GM12878 (cell line): ENCODE data around the gene AMDHD2. TPM values are rescaled to one million over a fixed set of nuclear protein-coding genes. Genes with fewer than 3 reads are reported as not detected.
A peak's percentile ranks its signal among the peaks of the same experiment; 100 is the strongest.

Source experiments
- BACH1 ChIP-seq: fragments of 450-650 bp; IDR thresholded peaks from 2 replicates; pipeline ENCODE4 v1.6.1; 2017; ENCODE audit warnings: mild to moderate bottlenecking, borderline replicate concordance
- CBX3 ChIP-seq: fragments of 200-600 bp; sonication (generic); IDR thresholded peaks from 2 replicates; pipeline ENCODE4 v1.6.1; 2016; ENCODE audit warnings: low read depth, borderline replicate concordance
- CBX5 ChIP-seq: sonication (generic); IDR thresholded peaks from 2 replicates; pipeline ENCODE4 v1.6.1; 2016; ENCODE audit warnings: low read depth, moderate library complexity, mild to moderate bottlenecking, inconsistent platforms
- CEBPB ChIP-seq, 2 experiments: fragments of 150-350 bp in 1 of 2; IDR thresholded peaks; 2 replicates each; pipeline ENCODE4 v1.6.1; 2012 to 2014; ENCODE audit warnings: low read depth in 2 of 2, low read length in 2 of 2, borderline replicate concordance in 1 of 2, inconsistent platforms in 1 of 2
- CREB1 ChIP-seq: IDR thresholded peaks from 2 replicates; pipeline ENCODE4 v1.6.1; 2012; ENCODE audit warnings: low read depth, mild to moderate bottlenecking, inconsistent platforms
- FOS ChIP-seq: IDR thresholded peaks from 3 replicates; pipeline ENCODE4 v1.6.1; 2011; ENCODE audit warnings: borderline replicate concordance; ENCODE audit not compliant: insufficient read length; ENCODE audit errors: extremely low read depth
- GATAD2B ChIP-seq: fragments of 450-650 bp; conservative IDR thresholded peaks from 2 replicates; pipeline ENCODE4 v1.6.1; 2017; ENCODE audit warnings: low read depth, mild to moderate bottlenecking, moderate library complexity
- IKZF2 ChIP-seq, 2 experiments: fragments of 450-650 bp; IDR thresholded peaks; 2 replicates each; pipeline ENCODE4 v1.6.1; 2017; ENCODE audit warnings: mild to moderate bottlenecking in 2 of 2, moderate library complexity in 2 of 2
- KAT2A ChIP-seq: conservative IDR thresholded peaks from 2 replicates; pipeline ENCODE4 v1.6.1; 2011; ENCODE audit warnings: low read depth, low read length; ENCODE audit not compliant: control insufficient read depth
- NBN ChIP-seq: fragments of 450-650 bp; IDR thresholded peaks from 2 replicates; pipeline ENCODE4 v1.6.1; 2016
- NR2C2 ChIP-seq: IDR thresholded peaks from 2 replicates; pipeline ENCODE4 v1.6.1; 2011; ENCODE audit warnings: borderline replicate concordance, low read depth; ENCODE audit not compliant: control insufficient read depth, insufficient read length
- POLR2A ChIP-seq: IDR thresholded peaks from 2 replicates; pipeline ENCODE4 v1.6.1; 2011; ENCODE audit warnings: low read depth, mild to moderate bottlenecking, low read length
- POU2F2 ChIP-seq: IDR thresholded peaks from 3 replicates; pipeline ENCODE4 v1.6.1; 2011; ENCODE audit warnings: low read depth, mild to moderate bottlenecking, low read length, borderline replicate concordance
- RUNX3 ChIP-seq: IDR thresholded peaks from 2 replicates; pipeline ENCODE4 v1.6.1; 2012; ENCODE audit warnings: low read length, inconsistent platforms
- SIN3A ChIP-seq: IDR thresholded peaks from 2 replicates; pipeline ENCODE4 v1.6.1; 2012; ENCODE audit warnings: low read depth, low read length, improper control_type of control experiment
- SMARCA5 ChIP-seq: fragments of 450-650 bp; IDR thresholded peaks from 2 replicates; pipeline ENCODE4 v1.6.1; 2017; ENCODE audit warnings: mild to moderate bottlenecking
- SRF ChIP-seq, 2 experiments: IDR thresholded peaks; 2 replicates each; pipeline ENCODE4 v1.6.1; 2011; ENCODE audit warnings: low read depth in 2 of 2, low read length in 2 of 2, mild to moderate bottlenecking in 1 of 2, moderate library complexity in 1 of 2
- TBL1XR1 ChIP-seq: IDR thresholded peaks from 2 replicates; pipeline ENCODE4 v1.6.1; 2012; ENCODE audit warnings: low read depth, low read length, improper control_type of control experiment
- TCF12 ChIP-seq: IDR thresholded peaks from 2 replicates; pipeline ENCODE4 v1.6.1; 2011; ENCODE audit warnings: low read depth, mild to moderate bottlenecking, low read length
- YY1 ChIP-seq: IDR thresholded peaks from 2 replicates; pipeline ENCODE4 v1.6.1; 2011; ENCODE audit warnings: low read depth, mild to moderate bottlenecking, low read length
- ZBED1 ChIP-seq: IDR thresholded peaks from 2 replicates; pipeline ENCODE4 v1.6.1; 2016; ENCODE audit warnings: borderline replicate concordance
- ZNF217 ChIP-seq: fragments of 450-650 bp; IDR thresholded peaks from 2 replicates; pipeline ENCODE4 v1.6.1; 2017; ENCODE audit warnings: antibody characterized with exemption, mild to moderate bottlenecking
- polyA plus RNA-seq, 11 experiments: library from polyadenylated mRNA; depleted of rRNA in 4 of 11; unstranded in 6 of 11; stranded (reverse) in 5 of 11; fragments of >200 nt; fragmentation: Nextera tagmentation in 4 of 11; fragmentation: Illumina TruSeq in 1 of 11; extraction: Ambion mirVana in 4 of 11; extraction: Trizol in 1 of 11; gene quantifications; 1 replicate in 1 of 11; 2 replicates in 10 of 11; pipeline versions ENCODE4 v1.2.1 to v1.2.3, GENCODE V29; 2011 to 2016; ENCODE audit warnings: inconsistent platforms in 2 of 11, missing spikeins in 2 of 11, low read depth in 1 of 11
- total RNA-seq, 4 experiments: library from RNA; depleted of rRNA in 3 of 4; stranded (reverse); fragments of >200 nt in 3 of 4; fragmentation: Illumina TruSeq in 1 of 4; extraction: Trizol in 1 of 4; gene quantifications; 2 replicates each; pipeline versions ENCODE4 v1.2.1 to v1.2.3, GENCODE V29; 2013 to 2021
- TF ChIP-seq, protein P1 (sequence below): fragments of 450-650 bp; IDR thresholded peaks from 2 replicates; pipeline ENCODE4 v1.6.1; 2016; ENCODE audit warnings: mild to moderate bottlenecking
- TF ChIP-seq, protein P2 (sequence below): fragments of 450-650 bp; IDR thresholded peaks from 2 replicates; pipeline ENCODE4 v1.6.1; 2017; ENCODE audit warnings: mild to moderate bottlenecking, low read depth, inconsistent platforms; ENCODE audit not compliant: poor library complexity, severe bottlenecking
- TF ChIP-seq, protein P3 (sequence below): fragments of 450-650 bp; IDR thresholded peaks from 2 replicates; pipeline ENCODE4 v1.6.1; 2017; ENCODE audit warnings: mild to moderate bottlenecking, moderate library complexity

AMDHD2 gene
- total and polyA plus RNA-seq, 10 of the 15 experiments (the other 5 are each of a cell fraction or from before 2014, with no cell fraction given) = 0.60 to 41.8 (median 24.3) TPM; not detected in 1

DNA sequence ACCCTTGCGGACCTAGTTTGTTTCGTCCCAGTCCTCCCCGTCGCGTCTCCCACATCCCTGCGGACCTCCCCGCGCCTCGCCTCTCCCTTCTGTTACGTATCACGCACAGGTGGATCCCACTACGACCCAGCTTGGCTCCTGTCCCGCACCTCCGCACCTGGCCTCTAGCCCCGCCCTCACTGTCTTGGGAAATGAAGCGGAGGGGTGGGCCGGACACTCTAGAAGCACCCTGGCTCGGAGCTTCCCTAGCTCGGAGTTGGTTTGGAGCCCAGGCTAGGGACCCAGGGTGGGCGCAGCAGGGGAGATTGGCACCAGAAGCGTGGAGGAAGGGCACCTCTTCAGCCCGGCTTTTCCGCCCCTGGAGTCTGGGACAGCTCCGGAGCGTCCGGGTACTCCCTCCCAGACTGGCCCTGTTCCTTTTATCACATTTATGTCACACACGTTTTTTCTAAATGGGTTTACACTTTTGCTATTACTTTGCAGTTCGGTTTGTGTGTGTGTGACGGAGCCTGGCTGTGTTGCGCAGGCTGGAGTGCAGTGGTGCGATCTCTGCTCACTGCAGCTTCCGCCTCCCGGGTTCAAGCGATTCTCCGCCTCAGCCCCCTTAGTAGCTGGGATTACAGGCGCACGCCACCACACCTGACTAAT lies 12.4 kb downstream of the AMDHD2 start (continued):
- TF ChIP-seq, protein P1, sequence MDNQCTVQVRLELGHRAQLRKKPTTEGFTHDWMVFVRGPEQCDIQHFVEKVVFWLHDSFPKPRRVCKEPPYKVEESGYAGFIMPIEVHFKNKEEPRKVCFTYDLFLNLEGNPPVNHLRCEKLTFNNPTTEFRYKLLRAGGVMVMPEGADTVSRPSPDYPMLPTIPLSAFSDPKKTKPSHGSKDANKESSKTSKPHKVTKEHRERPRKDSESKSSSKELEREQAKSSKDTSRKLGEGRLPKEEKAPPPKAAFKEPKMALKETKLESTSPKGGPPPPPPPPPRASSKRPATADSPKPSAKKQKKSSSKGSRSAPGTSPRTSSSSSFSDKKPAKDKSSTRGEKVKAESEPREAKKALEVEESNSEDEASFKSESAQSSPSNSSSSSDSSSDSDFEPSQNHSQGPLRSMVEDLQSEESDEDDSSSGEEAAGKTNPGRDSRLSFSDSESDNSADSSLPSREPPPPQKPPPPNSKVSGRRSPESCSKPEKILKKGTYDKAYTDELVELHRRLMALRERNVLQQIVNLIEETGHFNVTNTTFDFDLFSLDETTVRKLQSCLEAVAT = 0 out of 2 replicates have a peak, but pooled peaks have one; percentile 53
- no peak for TF ChIP-seq ZNF217
- TF ChIP-seq IKZF2 (IDR thresholded peaks at IDR 0.05) = peak; percentile 41 to 47; a peak in 2 of 4 replicates
- TF ChIP-seq NBN = 0 out of 2 replicates have a peak, but pooled peaks have one; percentile 42
- TF ChIP-seq SRF (IDR thresholded peaks at IDR 0.05; ENCODE audit: low read depth in 2 of 2, low read length in 2 of 2) = no peak
- TF ChIP-seq KAT2A = no peak
- TF ChIP-seq, protein P2, sequence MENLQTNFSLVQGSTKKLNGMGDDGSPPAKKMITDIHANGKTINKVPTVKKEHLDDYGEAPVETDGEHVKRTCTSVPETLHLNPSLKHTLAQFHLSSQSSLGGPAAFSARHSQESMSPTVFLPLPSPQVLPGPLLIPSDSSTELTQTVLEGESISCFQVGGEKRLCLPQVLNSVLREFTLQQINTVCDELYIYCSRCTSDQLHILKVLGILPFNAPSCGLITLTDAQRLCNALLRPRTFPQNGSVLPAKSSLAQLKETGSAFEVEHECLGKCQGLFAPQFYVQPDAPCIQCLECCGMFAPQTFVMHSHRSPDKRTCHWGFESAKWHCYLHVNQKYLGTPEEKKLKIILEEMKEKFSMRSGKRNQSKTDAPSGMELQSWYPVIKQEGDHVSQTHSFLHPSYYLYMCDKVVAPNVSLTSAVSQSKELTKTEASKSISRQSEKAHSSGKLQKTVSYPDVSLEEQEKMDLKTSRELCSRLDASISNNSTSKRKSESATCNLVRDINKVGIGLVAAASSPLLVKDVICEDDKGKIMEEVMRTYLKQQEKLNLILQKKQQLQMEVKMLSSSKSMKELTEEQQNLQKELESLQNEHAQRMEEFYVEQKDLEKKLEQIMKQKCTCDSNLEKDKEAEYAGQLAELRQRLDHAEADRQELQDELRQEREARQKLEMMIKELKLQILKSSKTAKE = peak; percentile 28
- TF ChIP-seq YY1 = no peak
- no peak for TF ChIP-seq CBX5
- no peak for TF ChIP-seq CEBPB (IDR thresholded peaks at IDR 0.05; ENCODE audit: borderline replicate concordance in 1 of 2, low read depth in 2 of 2, low read length in 2 of 2)
- peak; percentile 46 for TF ChIP-seq POLR2A
- no peak for TF ChIP-seq SIN3A
- TF ChIP-seq RUNX3 = peak; percentile 30; the same call in 1 of the 2 replicates
- TF ChIP-seq TBL1XR1 = no peak
- TF ChIP-seq GATAD2B = peak; percentile 57; the same call in 1 of the 2 replicates
- TF ChIP-seq TCF12 = 0 out of 2 replicates have a peak, but pooled peaks have one; percentile 11
- TF ChIP-seq, protein P3, sequence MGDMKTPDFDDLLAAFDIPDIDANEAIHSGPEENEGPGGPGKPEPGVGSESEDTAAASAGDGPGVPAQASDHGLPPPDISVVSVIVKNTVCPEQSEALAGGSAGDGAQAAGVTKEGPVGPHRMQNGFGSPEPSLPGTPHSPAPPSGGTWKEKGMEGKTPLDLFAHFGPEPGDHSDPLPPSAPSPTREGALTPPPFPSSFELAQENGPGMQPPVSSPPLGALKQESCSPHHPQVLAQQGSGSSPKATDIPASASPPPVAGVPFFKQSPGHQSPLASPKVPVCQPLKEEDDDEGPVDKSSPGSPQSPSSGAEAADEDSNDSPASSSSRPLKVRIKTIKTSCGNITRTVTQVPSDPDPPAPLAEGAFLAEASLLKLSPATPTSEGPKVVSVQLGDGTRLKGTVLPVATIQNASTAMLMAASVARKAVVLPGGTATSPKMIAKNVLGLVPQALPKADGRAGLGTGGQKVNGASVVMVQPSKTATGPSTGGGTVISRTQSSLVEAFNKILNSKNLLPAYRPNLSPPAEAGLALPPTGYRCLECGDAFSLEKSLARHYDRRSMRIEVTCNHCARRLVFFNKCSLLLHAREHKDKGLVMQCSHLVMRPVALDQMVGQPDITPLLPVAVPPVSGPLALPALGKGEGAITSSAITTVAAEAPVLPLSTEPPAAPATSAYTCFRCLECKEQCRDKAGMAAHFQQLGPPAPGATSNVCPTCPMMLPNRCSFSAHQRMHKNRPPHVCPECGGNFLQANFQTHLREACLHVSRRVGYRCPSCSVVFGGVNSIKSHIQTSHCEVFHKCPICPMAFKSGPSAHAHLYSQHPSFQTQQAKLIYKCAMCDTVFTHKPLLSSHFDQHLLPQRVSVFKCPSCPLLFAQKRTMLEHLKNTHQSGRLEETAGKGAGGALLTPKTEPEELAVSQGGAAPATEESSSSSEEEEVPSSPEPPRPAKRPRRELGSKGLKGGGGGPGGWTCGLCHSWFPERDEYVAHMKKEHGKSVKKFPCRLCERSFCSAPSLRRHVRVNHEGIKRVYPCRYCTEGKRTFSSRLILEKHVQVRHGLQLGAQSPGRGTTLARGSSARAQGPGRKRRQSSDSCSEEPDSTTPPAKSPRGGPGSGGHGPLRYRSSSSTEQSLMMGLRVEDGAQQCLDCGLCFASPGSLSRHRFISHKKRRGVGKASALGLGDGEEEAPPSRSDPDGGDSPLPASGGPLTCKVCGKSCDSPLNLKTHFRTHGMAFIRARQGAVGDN = peak; percentile 46
- TF ChIP-seq FOS = no peak
- TF ChIP-seq CBX3 = no peak
- 0 out of 2 replicates have a peak, but pooled peaks have one; percentile 52 for TF ChIP-seq SMARCA5
- TF ChIP-seq NR2C2 = no peak
- peak; percentile 82 for TF ChIP-seq CREB1
- TF ChIP-seq BACH1 = 0 out of 2 replicates have a peak, but pooled peaks have one; percentile 29
- TF ChIP-seq ZBED1 = peak; percentile 56; the same call in 1 of the 2 replicates
- peak; percentile 15; the same call in 1 of the 3 replicates for TF ChIP-seq POU2F2
